Natural killer cell (primary cell): ENCODE data around the gene ADGRD1. TPM values are rescaled to one million over a fixed set of nuclear protein-coding genes. Genes with fewer than 3 reads are reported as not detected.

Experiments
- ATAC-seq, 3 donors: fragments of 150-1000 bp in 2 of 3; fragments of 200-7000 bp in 1 of 3; cut with Tn5 transposase; 1 replicate in 1 of 3; 2 replicates in 2 of 3; pipeline ENCODE4 v1.10.0; 2021; ENCODE audit warnings: mild to moderate bottlenecking in 2 of 3, moderate library complexity in 2 of 3
- DNase-seq, 2 donors: peaks; one replicate each; pipeline versions ENCODE4 v3.0.0 to v3.0.0-alpha.2; 2013 to 2021; ENCODE audit warnings: mixed read lengths in 1 of 2
- H3K27ac ChIP-seq: one replicate; pipeline ENCODE4 v1.5.1; 2013; ENCODE audit warnings: mild to moderate bottlenecking, low read length
- H3K27me3 ChIP-seq: one replicate; pipeline ENCODE4 v1.6.1; 2013; ENCODE audit warnings: low read length; ENCODE audit not compliant: control insufficient read depth, insufficient read depth
- H3K36me3 ChIP-seq: one replicate; pipeline ENCODE4 v1.6.1; 2013; ENCODE audit warnings: low read length; ENCODE audit not compliant: control insufficient read depth, insufficient read depth
- H3K4me1 ChIP-seq: one replicate; pipeline ENCODE4 v1.6.1; 2013; ENCODE audit warnings: low read length; ENCODE audit not compliant: control insufficient read depth, insufficient read depth
- H3K4me3 ChIP-seq: one replicate; pipeline ENCODE4 v1.5.1; 2013; ENCODE audit warnings: low read length
- H3K9me3 ChIP-seq: one replicate; pipeline ENCODE4 v1.6.1; 2013; ENCODE audit warnings: low read length; ENCODE audit not compliant: control insufficient read depth, insufficient read depth
- H3K27ac Mint-ChIP-seq, 2 donors: one replicate each; pipeline ENCODE4 v1.8.0; 2022; ENCODE audit warnings: mild to moderate bottlenecking in 2 of 2, mixed read lengths in 2 of 2, moderate library complexity in 1 of 2
- H3K27me3 Mint-ChIP-seq, 2 donors: one replicate each; pipeline ENCODE4 v1.8.0; 2022; ENCODE audit warnings: low read depth in 2 of 2, mixed read lengths in 2 of 2
- H3K36me3 Mint-ChIP-seq: one replicate; pipeline ENCODE4 v1.8.0; 2022; ENCODE audit warnings: mixed read lengths
- H3K4me1 Mint-ChIP-seq, 2 donors: one replicate each; pipeline ENCODE4 v1.8.0; 2022; ENCODE audit warnings: mixed read lengths in 2 of 2
- H3K4me3 Mint-ChIP-seq: one replicate; pipeline ENCODE4 v1.8.0; 2022; ENCODE audit warnings: mild to moderate bottlenecking, moderate library complexity, mixed read lengths
- H3K9me3 Mint-ChIP-seq, 2 donors: one replicate each; pipeline ENCODE4 v1.8.0; 2022; ENCODE audit warnings: mixed read lengths in 2 of 2
- WGBS: methylation state at CpG from one replicate; pipeline ENCODE4 v1.1.7; 2013; ENCODE audit warnings: missing lambda C conversion rate; ENCODE audit not compliant: insufficient coverage; 5-methylcytosine and 5-hydroxymethylcytosine counted together
- intact Hi-C: fragments of 100-400 bp; cut with micrococcal nuclease; formaldehyde crosslinking; loops from one replicate; pipeline ENCODE4 v1.14.2; 2022
- total RNA-seq, 4 donors: library from RNA; stranded (reverse); fragments of 120-200 nt in 1 of 4; gene quantifications; one replicate each; pipeline versions ENCODE4 v1.2.3 to v1.2.4, GENCODE V29; 2013 to 2022
- TF ChIP-seq, protein P1 (sequence below): fragments of 200-600 bp; IDR thresholded peaks from one replicate; pipeline ENCODE4 v1.8.0; 2022; ENCODE audit warnings: antibody characterized with exemption

The ADGRD1 gene
- total RNA-seq, 3 donors from 2014 or later (not counting 1 experiment from before 2014, with no cell fraction given): 0.50 to 3.9 (median 1.4) TPM

DNA sequence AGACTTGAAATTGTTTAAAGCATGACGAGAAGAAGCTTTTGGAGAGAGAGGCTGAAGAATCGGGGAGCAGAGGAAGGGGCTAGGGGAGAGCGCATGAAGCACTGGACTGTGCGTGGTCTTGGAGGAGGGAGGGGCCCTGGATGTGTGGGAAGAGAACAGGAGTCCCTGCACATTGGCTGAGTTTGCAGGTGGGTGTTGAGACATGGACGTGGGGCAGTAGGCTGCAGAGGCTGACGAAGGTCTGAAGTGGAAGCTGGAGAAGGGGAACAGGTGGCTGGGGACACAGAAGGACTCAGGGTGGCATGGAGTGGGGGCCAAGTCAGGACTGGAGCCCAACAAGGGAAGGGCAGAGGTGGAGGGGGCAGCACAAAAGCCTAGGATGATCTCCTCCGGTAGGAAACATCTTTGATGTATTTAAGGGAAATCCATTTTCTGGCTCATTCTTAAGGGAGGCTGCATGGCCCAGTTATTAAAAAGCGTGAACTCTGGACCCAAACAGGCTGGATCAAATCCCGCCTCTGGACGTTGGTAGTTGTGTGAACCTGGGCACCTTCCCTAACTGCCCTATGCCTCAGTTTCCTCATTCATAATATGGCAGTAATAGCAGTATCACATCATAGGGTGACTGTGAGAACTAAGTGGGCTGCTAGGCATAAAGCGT is 29.0 kb downstream of the ADGRD1 start:
- no peak overlapping the region for H3K27ac ChIP-seq
- Mint-ChIP-seq H3K9me3 (no peaks in the 10 kb centered on the region), H3K4me1 (peaks cover 0 to 10% of the 10 kb centered on the region in 2 donors), H3K27me3 (peaks cover 8 to 17% of the 10 kb centered on the region in 2 donors), H3K4me3 (no peak overlapping the region), H3K27ac (no peak overlapping the region), H3K36me3 (no peaks in the 10 kb centered on the region)
- H3K4me3 ChIP-seq: no peak overlapping the region
- no peaks in the 10 kb centered on the region for H3K9me3 ChIP-seq
- H3K27me3 ChIP-seq: no peaks in the 10 kb centered on the region
- no peak for DNase-seq
- TF ChIP-seq, protein P1, sequence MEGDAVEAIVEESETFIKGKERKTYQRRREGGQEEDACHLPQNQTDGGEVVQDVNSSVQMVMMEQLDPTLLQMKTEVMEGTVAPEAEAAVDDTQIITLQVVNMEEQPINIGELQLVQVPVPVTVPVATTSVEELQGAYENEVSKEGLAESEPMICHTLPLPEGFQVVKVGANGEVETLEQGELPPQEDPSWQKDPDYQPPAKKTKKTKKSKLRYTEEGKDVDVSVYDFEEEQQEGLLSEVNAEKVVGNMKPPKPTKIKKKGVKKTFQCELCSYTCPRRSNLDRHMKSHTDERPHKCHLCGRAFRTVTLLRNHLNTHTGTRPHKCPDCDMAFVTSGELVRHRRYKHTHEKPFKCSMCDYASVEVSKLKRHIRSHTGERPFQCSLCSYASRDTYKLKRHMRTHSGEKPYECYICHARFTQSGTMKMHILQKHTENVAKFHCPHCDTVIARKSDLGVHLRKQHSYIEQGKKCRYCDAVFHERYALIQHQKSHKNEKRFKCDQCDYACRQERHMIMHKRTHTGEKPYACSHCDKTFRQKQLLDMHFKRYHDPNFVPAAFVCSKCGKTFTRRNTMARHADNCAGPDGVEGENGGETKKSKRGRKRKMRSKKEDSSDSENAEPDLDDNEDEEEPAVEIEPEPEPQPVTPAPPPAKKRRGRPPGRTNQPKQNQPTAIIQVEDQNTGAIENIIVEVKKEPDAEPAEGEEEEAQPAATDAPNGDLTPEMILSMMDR: no peak
- WGBS: 59% methylated on average over 11 of the region's 11 CpGs
- no peak for ATAC-seq
- no peaks in the 10 kb centered on the region for H3K36me3 ChIP-seq
- peaks cover 29% of the 10 kb centered on the region for H3K4me1 ChIP-seq
- intact Hi-C loops: no loop called here

DNA sequence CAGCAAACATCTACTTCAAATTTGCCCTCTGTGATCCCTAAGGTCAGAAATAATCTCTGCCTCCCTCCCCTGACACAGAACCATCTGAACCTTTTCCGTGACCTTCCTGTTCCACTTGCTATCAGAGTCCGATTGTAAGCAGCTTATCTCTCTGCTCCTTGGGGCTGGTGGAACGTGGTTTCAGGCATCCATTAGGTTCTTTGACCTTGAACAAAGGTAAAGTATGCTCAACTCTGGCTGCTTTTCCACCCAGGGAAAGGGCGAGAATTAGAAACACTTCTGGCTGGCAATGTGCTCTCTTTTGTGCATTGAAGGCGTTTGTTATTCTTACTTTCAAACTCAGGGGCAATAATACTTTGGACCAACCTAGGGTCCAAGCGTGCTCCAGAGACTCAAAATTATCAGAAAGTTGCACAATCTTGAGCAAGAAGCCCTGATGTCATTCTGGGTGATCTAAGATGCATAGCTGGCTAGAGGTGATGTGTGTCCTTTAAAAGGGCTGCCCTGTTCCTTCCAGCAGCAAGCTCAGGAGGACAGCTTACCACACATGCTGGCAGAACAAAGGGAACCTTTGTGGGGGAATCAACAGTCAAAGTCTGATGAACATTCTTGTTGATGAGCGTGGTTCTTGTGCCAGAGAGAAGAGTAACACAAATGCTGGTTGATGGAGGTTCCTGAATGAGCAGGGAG is 29.8 kb downstream of the ADGRD1 start:
- Histone ChIP-seq H3K4me3 (no peak overlapping the region), H3K27ac (no peak overlapping the region), H3K9me3 (no peaks in the 10 kb centered on the region), H3K36me3 (no peaks in the 10 kb centered on the region), H3K27me3 (no peaks in the 10 kb centered on the region), H3K4me1 (peaks cover 29% of the 10 kb centered on the region)
- 69% methylated on average over 6 of the region's 7 CpGs for WGBS
- TF ChIP-seq, protein P1: no peak
- Mint-ChIP-seq H3K36me3 (no peaks in the 10 kb centered on the region), H3K4me3 (no peak overlapping the region), H3K4me1 (peaks cover 0 to 10% of the 10 kb centered on the region in 2 donors), H3K27me3 (peaks cover 8 to 21% of the 10 kb centered on the region in 2 donors), H3K9me3 (no peaks in the 10 kb centered on the region), H3K27ac (no peak overlapping the region)
- ATAC-seq (no peak), DNase-seq (no peak)
- intact Hi-C loops: no loop called here

DNA sequence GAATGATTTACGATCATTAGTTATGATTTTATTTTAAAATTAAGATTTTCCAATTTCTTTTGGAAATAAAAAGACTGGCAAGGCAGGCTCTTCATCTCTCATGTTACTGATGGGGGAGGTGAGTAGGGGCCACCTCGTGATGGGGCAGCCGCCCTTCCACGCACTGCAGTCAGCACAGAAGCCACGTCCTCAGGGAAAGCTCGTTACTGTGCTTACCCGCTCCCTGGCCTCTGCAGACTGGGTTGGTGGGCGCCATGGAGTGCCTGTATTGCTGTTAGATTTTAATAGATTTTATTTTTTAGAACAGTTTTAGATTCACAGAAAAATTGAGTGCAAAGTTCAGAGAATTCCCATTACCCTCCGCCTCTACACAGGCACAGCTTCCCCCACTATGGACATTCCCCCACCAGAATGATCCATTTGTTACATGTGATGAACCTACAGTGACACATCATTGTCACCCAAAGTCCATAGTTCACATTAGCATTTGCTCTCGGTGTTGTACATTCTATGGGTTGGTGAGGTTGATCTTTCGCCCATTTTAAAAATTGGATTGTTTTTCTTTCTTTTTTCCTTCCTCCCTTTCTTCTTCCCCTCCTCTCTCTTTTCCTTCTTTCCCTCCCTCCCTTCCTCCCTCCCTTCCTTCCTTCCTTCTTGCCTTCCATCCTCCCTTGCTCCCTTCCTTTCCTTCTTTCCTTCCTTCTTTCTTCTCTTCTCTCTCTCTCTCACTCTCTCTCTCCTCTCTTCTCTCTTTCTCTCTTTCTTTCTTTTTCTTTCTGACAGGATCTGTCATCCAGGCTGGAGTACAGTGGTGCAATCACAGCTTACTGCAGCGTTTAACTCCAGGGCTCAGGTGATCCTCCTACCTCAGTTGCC is 30.7 kb downstream of the ADGRD1 start:
- intact Hi-C loops: no loop called here
- no peak for ATAC-seq
- Mint-ChIP-seq H3K4me1 (peaks cover 0 to 10% of the 10 kb centered on the region in 2 donors), H3K9me3 (no peaks in the 10 kb centered on the region), H3K4me3 (no peak overlapping the region), H3K27me3 (peaks cover 8 to 21% of the 10 kb centered on the region in 2 donors), H3K27ac (no peak overlapping the region), H3K36me3 (no peaks in the 10 kb centered on the region)
- no peaks in the 10 kb centered on the region for H3K27me3 ChIP-seq
- DNase-seq: no peak
- H3K9me3 ChIP-seq: no peaks in the 10 kb centered on the region
- TF ChIP-seq, protein P1: no peak
- H3K27ac ChIP-seq: no peak overlapping the region
- no peak overlapping the region for H3K4me3 ChIP-seq
- no peaks in the 10 kb centered on the region for H3K36me3 ChIP-seq
- H3K4me1 ChIP-seq: peaks cover 25% of the 10 kb centered on the region
- WGBS: 86% methylated on average over 10 of the region's 12 CpGs
